GM12878 (cell line): ENCODE data around the gene CCDC141. TPM values are rescaled to one million over a fixed set of nuclear protein-coding genes. Genes with fewer than 3 reads are reported as not detected.

ENCODE experiments used
- BACH1 ChIP-seq: fragments of 450-650 bp; IDR thresholded peaks from 2 replicates; pipeline ENCODE4 v1.6.1; 2017; ENCODE audit warnings: mild to moderate bottlenecking, borderline replicate concordance
- EP300 ChIP-seq, 2 experiments: fragments of 150-350 bp in 1 of 2; IDR thresholded peaks; 2 replicates each; pipeline ENCODE4 v1.6.1; 2011 to 2012; ENCODE audit warnings: low read depth in 2 of 2, low read length in 2 of 2, borderline replicate concordance in 1 of 2, improper control_type of control experiment in 1 of 2, inconsistent platforms in 1 of 2; ENCODE audit not compliant: control insufficient read depth in 1 of 2
- FOS ChIP-seq: IDR thresholded peaks from 3 replicates; pipeline ENCODE4 v1.6.1; 2011; ENCODE audit warnings: borderline replicate concordance; ENCODE audit not compliant: insufficient read length; ENCODE audit errors: extremely low read depth
- GATAD2B ChIP-seq: fragments of 450-650 bp; conservative IDR thresholded peaks from 2 replicates; pipeline ENCODE4 v1.6.1; 2017; ENCODE audit warnings: low read depth, mild to moderate bottlenecking, moderate library complexity
- NR2F1 ChIP-seq: fragments of 450-650 bp; conservative IDR thresholded peaks from 2 replicates; pipeline ENCODE4 v1.6.1; 2017; ENCODE audit warnings: mild to moderate bottlenecking
- ZNF207 ChIP-seq: fragments of 450-650 bp; IDR thresholded peaks from 2 replicates; pipeline ENCODE4 v1.6.1; 2014; ENCODE audit warnings: antibody characterized with exemption, mild to moderate bottlenecking, borderline replicate concordance
- polyA plus RNA-seq, 11 experiments: library from polyadenylated mRNA; depleted of rRNA in 4 of 11; unstranded in 6 of 11; stranded (reverse) in 5 of 11; fragments of >200 nt; fragmentation: Nextera tagmentation in 4 of 11; fragmentation: Illumina TruSeq in 1 of 11; extraction: Ambion mirVana in 4 of 11; extraction: Trizol in 1 of 11; gene quantifications; 1 replicate in 1 of 11; 2 replicates in 10 of 11; pipeline versions ENCODE4 v1.2.1 to v1.2.3, GENCODE V29; 2011 to 2016; ENCODE audit warnings: inconsistent platforms in 2 of 11, missing spikeins in 2 of 11, low read depth in 1 of 11
- total RNA-seq, 4 experiments: library from RNA; depleted of rRNA in 3 of 4; stranded (reverse); fragments of >200 nt in 3 of 4; fragmentation: Illumina TruSeq in 1 of 4; extraction: Trizol in 1 of 4; gene quantifications; 2 replicates each; pipeline versions ENCODE4 v1.2.1 to v1.2.3, GENCODE V29; 2013 to 2021
- TF ChIP-seq, protein P1 (sequence below): fragments of 450-650 bp; IDR thresholded peaks from 2 replicates; pipeline ENCODE4 v1.6.1; 2016; ENCODE audit warnings: mild to moderate bottlenecking, moderate library complexity, borderline replicate concordance
- TF ChIP-seq, protein P2 (sequence below): fragments of 450-650 bp; formaldehyde crosslinking; IDR thresholded peaks from 2 replicates; pipeline ENCODE4 v1.4.0; 2022; ENCODE audit warnings: mild to moderate bottlenecking, moderate library complexity
- TF ChIP-seq, protein P3 (sequence below), 3 experiments: IDR thresholded peaks in 2 of 3; conservative IDR thresholded peaks in 1 of 3; 2 replicates each; pipeline ENCODE4 v1.5.1; 2011; ENCODE audit warnings: low read depth in 3 of 3, low read length in 3 of 3, mild to moderate bottlenecking in 3 of 3, control low read depth in 2 of 3, moderate library complexity in 2 of 3, inconsistent platforms in 1 of 3, mixed read lengths in 1 of 3; ENCODE audit not compliant: control insufficient read depth in 2 of 3, insufficient read depth in 1 of 3; ENCODE audit errors: extremely low read depth in 1 of 3

Gene CCDC141
- total and polyA plus RNA-seq, 10 of the 15 experiments (the other 5 are each of a cell fraction or from before 2014, with no cell fraction given): 0.84 to 12.5 (median 3.6) TPM

DNA sequence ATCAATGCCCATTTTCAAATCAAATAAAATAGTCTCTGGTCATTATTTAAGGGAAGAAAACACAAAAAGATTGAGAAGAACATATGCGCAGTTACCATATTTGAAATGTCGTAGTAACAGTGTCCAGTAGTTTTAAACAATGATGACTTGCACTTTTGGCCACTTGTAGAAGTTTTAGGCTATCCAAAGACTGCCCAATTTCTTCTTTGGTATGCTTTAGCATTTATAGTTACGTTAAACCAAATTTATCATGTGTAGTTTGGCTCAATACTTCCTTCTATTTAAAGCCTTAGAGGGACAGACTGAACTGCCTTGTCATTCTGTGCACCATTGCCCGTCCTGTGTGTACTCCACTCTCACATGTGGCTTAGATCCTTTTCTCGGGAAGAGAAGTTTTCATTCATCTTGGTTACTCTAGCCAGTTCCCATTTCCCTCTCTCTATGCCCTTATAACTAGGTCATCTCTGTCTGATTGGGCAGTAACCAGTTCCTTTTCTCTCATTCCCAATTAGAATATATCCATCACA, 157.9 kb downstream of the CCDC141 start (continued):
- TF ChIP-seq, protein P1, sequence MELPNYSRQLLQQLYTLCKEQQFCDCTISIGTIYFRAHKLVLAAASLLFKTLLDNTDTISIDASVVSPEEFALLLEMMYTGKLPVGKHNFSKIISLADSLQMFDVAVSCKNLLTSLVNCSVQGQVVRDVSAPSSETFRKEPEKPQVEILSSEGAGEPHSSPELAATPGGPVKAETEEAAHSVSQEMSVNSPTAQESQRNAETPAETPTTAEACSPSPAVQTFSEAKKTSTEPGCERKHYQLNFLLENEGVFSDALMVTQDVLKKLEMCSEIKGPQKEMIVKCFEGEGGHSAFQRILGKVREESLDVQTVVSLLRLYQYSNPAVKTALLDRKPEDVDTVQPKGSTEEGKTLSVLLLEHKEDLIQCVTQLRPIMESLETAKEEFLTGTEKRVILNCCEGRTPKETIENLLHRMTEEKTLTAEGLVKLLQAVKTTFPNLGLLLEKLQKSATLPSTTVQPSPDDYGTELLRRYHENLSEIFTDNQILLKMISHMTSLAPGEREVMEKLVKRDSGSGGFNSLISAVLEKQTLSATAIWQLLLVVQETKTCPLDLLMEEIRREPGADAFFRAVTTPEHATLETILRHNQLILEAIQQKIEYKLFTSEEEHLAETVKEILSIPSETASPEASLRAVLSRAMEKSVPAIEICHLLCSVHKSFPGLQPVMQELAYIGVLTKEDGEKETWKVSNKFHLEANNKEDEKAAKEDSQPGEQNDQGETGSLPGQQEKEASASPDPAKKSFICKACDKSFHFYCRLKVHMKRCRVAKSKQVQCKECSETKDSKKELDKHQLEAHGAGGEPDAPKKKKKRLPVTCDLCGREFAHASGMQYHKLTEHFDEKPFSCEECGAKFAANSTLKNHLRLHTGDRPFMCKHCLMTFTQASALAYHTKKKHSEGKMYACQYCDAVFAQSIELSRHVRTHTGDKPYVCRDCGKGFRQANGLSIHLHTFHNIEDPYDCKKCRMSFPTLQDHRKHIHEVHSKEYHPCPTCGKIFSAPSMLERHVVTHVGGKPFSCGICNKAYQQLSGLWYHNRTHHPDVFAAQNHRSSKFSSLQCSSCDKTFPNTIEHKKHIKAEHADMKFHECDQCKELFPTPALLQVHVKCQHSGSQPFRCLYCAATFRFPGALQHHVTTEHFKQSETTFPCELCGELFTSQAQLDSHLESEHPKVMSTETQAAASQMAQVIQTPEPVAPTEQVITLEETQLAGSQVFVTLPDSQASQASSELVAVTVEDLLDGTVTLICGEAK: no peak
- TF ChIP-seq FOS (no peak), BACH1 (no peak), ZNF207 (no peak), GATAD2B (no peak), NR2F1 (no peak), EP300 (IDR thresholded peaks at IDR 0.05; ENCODE audit: borderline replicate concordance in 1 of 2, control insufficient read depth in 1 of 2, low read depth in 2 of 2, low read length in 2 of 2) (no peak)
- TF ChIP-seq, protein P2, sequence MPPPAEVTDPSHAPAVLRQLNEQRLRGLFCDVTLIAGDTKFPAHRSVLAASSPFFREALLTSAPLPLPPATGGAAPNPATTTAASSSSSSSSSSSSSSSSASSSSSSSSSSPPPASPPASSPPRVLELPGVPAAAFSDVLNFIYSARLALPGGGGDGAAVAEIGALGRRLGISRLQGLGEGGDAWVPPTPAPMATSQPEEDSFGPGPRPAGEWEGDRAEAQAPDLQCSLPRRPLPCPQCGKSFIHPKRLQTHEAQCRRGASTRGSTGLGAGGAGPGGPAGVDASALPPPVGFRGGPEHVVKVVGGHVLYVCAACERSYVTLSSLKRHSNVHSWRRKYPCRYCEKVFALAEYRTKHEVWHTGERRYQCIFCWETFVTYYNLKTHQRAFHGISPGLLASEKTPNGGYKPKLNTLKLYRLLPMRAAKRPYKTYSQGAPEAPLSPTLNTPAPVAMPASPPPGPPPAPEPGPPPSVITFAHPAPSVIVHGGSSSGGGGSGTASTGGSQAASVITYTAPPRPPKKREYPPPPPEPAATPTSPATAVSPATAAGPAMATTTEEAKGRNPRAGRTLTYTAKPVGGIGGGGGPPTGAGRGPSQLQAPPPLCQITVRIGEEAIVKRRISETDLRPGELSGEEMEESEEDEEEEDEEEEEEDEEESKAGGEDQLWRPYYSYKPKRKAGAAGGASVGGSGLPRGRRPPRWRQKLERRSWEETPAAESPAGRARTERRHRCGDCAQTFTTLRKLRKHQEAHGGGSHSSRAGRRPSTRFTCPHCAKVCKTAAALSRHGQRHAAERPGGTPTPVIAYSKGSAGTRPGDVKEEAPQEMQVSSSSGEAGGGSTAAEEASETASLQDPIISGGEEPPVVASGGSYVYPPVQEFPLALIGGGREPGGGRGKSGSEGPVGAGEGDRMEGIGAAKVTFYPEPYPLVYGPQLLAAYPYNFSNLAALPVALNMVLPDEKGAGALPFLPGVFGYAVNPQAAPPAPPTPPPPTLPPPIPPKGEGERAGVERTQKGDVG (CRISPR knock-in tag): no peak
- TF ChIP-seq, protein P3, sequence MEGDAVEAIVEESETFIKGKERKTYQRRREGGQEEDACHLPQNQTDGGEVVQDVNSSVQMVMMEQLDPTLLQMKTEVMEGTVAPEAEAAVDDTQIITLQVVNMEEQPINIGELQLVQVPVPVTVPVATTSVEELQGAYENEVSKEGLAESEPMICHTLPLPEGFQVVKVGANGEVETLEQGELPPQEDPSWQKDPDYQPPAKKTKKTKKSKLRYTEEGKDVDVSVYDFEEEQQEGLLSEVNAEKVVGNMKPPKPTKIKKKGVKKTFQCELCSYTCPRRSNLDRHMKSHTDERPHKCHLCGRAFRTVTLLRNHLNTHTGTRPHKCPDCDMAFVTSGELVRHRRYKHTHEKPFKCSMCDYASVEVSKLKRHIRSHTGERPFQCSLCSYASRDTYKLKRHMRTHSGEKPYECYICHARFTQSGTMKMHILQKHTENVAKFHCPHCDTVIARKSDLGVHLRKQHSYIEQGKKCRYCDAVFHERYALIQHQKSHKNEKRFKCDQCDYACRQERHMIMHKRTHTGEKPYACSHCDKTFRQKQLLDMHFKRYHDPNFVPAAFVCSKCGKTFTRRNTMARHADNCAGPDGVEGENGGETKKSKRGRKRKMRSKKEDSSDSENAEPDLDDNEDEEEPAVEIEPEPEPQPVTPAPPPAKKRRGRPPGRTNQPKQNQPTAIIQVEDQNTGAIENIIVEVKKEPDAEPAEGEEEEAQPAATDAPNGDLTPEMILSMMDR (IDR thresholded peaks at IDR 0.05 in 2 of 3, conservative IDR thresholded peaks at IDR 0.05 in 1 of 3; ENCODE audit: control insufficient read depth in 2 of 3, extremely low read depth in 1 of 3, insufficient read depth in 1 of 3, low read depth in 3 of 3, low read length in 3 of 3): no peak
